SIG-M5 (cell line): ENCODE data around the gene GZMB.
A peak's percentile ranks its signal among the peaks of the same experiment; 100 is the strongest.
"Not testable (repeated sequence)": the region's sequence is repeated elsewhere in the genome, so short reads cannot be mapped to it uniquely, and the experiment has no call there.

ENCODE experiments used
- DNase-seq: peaks from one replicate; lab custom pipeline; 2025; lab: John Stamatoyannopoulos, UW

GZMB gene, protein sequence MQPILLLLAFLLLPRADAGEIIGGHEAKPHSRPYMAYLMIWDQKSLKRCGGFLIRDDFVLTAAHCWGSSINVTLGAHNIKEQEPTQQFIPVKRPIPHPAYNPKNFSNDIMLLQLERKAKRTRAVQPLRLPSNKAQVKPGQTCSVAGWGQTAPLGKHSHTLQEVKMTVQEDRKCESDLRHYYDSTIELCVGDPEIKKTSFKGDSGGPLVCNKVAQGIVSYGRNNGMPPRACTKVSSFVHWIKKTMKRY

DNA sequence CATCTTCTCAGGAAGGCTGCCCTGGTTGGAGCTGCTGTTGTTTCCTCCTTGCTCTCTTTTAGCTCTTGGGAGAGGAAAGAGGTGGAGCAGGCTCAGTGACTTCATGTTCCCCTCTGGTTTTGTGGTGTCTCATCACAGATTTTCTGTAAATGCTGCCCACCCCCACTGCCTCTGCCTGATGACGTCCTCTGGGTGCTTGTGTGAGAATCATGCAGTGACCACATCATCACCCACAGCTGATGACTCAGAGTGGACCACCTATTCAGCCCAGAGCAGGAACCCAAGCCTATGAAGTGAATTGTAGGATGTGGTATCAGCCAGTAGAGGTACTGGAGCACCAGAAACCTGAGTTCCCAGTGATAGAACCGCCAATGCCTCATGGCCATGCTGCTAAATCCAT, at the start of gene GZMB:
Gene GZMB (minus strand): TSS at position 33 of the 400 bp plus-strand sequence. CDS start 30 bp downstream, at position 3.
- DNase-seq, result no peak

DNA sequence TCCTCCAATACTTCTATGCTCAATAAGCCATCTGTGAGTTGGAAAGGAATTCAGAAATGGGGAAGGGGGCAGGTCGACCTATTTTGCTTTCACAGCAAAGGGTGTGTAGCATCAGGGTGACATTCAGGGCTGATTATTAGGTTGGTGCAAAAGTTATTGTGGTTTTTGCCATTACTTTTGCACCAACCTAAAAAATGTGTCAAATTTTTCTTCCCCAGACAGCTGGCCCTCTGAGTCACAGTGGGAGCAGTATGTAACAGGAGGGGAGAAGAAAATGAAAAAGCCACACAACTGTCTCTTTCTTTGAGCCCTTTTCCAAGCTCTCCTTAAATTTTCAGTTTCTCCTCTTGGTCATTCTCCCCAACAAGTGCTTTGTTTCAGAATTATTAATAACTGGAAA, 47.1 kb upstream of the GZMB start:
- DNase-seq, result no peak

DNA sequence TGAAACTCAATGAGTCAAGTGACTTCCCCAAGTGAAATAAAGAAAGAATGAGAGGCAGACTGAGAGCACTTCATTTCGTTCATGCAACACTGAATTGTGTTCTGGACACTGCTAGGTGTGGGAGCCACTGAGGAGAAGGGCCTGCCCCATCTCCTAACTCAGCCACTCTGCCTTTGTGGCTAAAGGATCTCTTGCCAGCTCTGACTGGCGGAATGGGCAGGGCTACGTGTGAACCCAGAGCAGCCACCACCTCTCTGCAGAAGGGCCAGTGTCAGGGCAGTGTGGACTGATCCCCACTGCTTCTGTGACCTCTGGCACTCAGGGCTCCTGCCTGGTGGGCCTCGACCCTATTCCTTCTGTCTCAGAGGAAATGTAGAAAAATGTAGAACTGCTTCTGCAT, 46.5 kb upstream of the GZMB start:
- no peak for DNase-seq

DNA sequence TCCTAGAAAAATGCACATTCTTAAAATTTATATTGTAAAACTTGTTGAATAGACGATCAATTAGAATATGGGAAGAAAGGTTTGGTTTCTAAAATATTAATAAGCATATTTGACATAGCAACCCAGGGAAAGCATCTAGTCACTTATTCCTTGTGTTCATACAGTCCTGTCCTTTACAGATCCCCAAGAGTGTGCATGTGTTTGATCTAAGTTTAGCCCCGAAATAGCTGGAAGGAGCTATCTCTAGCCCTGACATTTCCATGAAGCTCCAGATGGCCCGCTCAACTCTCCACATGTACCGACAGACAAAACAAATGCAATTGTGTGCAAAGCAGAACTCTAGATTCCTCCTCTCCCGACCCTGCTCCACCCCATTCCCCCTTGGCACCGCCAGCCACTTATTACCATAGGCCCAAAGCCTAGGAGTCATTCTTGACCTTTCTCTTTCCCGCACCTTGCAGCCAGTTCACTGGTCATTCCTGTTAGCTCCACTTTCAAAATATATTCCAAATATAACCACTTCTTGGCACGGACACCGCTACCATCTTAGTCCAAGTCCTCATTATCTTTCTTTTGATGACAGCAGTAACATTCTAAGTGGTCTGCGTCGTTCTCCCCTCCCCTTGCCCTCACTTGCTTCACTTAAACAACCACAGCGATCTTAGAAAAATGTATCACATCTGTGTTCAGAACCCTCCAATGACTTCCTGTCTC, 45.4 kb upstream of the GZMB start:
- DNase-seq, result no peak

DNA sequence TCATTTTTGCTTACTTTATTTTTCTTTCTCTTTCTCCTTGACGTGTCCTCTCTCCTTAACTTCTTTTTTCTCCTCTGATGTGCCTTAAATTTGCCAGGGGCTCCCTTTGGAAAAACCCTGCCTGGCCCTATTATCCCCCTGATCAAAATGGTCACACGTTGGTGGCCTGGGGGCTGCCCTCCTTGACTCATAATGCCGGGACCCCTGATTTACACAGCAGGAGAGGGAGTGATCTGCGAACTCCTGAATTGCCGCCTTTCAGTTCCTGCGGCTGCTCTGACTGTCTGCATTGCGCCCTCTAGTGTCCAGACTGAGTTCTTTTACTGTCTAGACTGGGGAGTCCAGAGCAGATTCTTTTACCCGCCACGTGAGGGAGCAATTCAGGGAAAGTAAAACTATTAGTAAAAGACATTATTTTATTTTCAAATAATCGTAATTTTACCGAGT, 44.8 kb upstream of the GZMB start:
- peak; percentile 45 for DNase-seq

DNA sequence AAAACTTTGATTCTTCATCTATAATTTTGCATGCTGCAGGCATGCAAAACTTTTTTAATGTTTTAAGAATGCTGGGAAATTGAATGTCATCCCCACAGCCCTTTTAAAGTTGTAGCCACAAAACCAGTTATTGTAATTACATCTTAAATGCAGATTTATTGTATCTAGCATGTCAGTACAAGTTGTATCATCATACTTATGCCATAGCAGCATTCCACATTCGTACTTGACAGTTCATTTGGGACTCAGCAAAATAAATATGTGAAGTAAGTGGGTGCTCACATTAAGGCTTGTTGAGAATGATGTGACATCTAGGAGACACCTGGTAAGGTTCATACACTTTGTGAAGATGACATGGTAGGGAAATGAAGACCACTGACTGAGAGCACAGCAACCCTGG, 44.0 kb upstream of the GZMB start:
- DNase-seq, result no peak

DNA sequence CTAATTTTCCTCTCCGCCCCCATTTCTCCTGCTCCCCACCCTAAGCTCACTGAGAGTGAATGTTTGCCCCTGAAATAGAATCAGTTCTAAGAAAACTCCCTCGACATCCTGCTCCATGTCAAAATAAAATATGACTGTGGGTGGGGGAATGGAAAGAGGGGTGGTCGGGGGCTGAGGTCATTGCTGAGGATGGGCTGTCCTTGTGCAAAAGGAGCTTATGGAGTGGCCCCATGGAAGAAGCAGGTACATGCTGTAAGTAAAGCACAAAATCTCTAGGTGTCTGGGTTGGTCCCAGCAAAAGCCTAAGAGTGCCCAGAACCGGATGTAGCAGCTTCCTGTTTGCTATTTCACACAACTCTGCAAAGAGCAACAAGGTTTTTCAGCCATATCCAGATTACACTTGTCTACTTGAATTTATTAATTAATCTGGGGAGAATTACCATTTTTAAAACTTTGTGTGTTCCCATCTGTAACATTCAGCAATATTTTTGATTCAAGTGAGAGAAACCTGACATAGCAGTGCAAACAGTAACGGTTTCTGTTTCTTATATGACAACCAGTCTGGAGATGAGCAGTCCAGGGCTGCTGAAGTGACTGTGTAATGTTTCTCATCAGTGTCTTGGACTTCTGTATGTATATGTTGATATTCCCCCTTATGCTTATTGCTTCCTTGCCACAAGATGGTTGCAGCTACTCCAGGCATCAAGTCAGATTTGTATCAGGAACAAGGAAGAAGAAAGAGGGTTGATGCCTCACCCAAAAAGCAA, 40.4 kb upstream of the GZMB start:
- DNase-seq, result no peak

DNA sequence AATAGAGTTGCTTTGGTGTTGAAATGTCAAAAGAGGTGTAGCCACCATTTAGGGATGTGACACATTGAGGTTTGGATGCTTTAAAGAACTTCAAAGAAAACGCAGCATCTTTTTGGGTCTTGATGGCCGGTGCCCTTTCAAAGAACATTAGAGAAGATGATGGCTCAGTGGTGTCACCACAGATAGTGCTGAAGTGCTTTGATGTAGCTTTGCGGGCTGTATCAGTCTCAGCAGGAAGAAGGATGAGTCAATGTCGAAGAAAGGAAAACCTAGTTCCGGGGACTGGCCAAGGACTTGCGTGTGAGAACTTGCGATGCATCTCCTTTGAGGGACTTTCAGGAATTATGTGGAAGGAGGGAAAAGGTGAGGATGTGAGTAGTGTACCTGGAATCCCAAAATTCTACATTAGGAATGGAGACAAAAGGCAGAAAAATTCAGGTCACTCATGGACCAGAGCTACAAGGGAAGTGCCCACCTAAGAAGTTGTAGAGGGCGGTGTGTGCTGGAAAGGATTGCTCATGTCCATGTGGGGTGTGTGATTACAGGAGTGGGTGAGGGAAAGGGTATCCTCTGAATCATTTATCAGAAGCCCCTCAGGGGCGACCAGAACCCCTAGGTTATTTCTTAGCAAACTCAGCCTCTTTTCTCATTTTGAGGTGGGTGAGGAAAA, 39.7 kb upstream of the GZMB start:
- DNase-seq, result no peak

DNA sequence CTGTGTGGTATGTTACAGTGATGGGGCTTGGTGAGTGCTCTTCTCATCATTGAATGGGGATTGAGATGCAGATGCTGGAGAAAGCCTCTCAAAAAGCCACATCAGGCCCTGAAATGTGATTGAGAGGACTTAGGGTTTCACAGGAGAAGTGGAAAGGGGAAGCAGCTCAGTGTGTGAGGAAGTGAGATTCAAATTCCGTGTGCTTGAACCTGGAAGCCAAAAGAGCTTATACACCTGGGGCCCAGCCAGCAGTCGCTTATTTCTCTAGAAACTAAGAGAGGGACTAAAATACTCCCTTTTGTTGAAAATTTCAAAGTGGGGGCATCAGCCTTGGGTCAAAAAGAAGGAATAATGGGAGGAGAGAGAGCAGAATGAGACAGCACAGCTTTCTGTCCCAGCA, 39.1 kb upstream of the GZMB start:
- DNase-seq, result peak; percentile 37

DNA sequence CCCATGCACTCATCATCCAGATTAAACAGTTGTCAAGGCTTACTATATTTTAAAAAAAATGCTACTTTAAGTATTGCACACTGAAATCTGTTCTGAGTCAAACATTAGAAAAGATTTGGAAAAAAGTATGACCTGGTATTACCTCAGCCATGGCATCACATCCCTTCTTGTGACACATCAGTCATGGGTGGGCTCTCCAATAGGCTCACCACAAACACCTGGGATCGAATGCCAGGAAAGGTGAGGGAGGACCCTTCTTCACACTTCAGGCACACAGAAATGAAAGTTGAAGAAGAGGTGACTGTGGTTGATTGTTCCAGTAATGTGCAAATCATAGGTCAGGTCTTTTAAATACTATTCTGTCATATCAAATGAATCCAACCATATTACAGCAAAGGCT, 36.6 kb upstream of the GZMB start:
- DNase-seq, result no peak

DNA sequence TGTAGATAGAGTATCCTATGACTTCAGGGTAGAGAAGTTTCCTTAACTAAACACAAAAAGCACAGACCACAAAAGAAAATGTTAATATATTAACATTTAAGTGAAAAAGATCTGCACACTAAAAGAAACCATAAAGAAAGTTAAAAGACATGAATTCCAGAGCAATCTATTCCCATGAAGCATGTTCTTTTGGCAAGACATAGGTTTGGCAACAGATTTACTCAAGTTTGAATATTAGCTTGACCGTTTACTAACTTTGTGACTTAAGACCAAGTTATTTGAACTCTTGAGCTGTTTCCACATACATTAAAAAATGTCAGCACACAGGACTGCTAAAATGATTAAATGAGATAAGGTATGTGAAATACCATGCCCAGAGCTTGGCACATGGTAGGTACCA, 35.7 kb upstream of the GZMB start:
- DNase-seq, result no peak

DNA sequence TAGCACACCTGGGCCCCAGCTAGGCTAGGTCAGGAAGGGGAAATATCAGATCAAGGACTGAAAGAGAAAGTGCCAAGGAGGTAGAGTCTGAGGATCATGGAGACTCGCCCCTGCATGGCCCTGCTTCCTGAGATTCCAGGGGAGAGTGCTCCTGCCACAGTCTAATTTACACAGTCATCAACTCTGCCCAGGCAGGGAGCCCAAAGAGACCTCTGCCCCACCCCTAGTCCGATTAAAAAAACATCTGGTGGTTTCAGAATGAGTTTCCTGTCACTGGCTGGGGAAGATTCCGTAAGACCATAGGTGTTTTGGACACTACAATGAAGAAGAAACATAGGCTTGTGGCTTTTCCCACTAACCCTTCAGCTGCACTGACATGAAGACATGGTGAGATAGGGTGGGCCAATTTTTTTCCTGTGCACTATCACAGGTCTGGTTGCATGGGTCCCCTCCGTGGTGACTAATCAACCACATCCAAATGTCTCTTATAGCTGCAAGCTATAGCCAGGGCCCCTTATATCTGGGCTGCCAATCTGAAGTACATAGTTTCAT, 31.5 kb upstream of the GZMB start:
- peak; percentile 2 for DNase-seq

DNA sequence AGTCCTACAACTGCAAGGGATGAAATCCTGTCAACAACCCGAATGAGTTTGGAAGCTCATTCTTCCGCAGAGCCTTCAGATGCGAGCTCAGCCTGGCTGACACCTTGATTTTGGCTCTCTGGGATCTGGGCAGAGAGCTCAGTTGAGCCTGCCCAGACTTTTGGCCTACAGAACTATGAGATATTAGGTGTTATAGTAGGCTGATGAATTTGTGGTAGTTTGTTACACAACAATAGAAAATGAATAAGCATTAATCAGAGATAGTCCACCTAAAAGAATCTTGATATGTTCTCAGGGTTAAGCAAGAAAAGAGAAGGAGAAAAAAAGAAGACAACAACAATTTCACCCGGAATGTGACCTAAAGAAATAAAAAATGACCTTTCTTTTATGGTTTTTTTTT, 30.4 kb upstream of the GZMB start:
- DNase-seq, result no peak

DNA sequence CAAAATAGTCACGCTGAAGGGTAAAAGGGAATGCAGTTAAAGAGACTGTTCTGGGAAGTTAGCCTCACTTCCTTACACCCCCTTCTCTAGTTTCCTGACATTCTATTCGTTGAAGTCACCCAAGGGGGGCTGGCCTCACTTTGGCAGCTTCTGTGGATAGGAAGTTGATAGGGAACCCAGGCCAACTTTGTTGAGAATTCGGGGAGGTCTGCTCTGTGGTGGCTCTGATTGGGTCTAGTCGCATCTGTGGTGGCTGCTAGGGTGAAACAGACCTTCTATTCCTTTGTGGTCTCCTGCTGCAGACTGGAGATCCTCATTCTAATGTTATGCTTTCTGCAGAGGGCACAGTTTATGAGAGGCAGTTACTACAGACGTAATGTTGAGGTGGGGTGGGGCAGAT, 28.8 kb upstream of the GZMB start:
- DNase-seq, result peak; percentile 50

DNA sequence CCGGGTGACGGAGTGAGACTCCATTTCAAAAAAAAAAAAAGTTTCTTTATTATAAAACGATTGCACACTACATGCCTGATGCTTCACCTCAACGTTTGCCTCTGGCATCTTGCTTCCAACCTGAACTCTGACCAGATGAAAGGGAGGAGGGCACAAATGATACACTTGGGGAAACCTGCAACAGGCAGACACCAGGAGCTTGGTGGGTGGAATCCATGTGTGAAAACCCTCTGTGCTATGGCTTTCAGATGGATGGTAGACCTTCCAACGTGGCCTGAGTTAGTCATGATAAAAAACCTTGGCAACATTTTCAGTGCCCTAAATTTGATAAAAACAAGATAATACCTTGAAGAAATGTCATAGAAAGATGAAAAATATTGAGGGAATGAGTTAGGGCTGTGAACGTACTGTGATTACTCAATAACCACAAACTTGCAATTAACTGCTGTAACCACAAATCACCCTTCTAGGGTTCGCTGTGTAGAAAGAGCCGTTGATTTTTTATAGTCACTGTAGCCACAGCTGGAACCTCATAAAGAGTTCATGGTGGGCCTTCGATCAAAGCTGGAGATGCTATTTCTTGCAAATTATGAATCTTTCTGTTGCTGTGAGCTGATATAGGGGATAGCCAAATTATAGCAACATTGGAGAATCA, 26.1 kb upstream of the GZMB start:
- peak; percentile 77 for DNase-seq

DNA sequence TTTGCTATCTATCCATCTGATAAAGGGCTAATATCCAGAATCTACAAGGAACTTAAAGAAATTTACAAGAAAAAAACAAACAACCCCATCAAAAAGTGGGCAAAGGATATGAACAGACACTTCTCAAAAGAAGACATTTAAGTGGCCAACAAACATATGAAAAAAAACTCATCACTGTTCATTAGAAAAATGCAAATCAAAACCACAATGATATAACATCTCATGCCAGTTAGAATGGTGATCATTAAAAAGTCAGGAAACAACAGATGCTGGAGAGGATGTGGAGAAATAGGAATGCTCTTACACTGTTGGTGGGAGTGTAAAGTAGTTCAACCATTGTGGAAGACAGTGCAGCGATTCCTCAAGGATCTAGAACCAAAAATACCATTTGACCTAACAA, 14.4 kb upstream of the GZMB start:
- DNase-seq, result not testable (repeated sequence)

DNA sequence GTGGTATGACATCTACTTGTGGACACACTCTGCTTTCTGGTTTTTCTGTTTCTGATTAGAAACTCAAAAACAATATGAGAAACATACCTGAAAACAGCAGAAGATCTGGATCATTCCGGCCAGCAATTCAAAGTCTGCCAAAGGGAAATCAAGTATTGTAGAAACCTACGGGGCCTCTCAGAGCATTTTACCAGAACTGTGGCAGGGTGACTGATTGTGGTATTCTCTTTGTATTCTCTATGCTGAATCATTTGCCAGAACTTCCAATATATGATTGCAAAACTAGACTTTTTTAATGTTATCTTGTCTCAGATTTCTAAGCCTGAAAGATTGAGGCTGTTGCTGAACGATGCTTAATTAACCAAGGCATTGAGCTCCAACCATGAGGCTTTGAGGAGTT, 5.9 kb upstream of the GZMB start:
- DNase-seq, result no peak

DNA sequence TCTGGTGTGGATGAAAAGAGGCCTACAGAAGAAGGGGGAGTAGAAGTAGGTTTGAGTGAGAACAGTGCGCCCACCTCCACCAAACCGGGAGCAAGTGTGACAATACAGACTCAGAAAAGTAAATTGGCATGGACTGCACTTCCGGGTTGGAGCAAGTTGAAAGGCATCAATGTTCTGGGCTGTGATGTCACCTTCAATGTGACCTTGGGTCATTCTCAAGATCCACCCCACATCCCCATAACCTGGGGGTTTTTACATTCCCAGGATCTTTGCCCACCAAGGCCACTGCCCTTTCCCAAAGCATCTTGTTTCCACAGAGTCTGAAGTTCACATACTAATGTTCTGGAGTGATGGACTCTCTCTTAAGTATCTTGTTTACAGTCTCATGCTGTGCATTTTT, 5.3 kb upstream of the GZMB start:
- DNase-seq, result no peak

DNA sequence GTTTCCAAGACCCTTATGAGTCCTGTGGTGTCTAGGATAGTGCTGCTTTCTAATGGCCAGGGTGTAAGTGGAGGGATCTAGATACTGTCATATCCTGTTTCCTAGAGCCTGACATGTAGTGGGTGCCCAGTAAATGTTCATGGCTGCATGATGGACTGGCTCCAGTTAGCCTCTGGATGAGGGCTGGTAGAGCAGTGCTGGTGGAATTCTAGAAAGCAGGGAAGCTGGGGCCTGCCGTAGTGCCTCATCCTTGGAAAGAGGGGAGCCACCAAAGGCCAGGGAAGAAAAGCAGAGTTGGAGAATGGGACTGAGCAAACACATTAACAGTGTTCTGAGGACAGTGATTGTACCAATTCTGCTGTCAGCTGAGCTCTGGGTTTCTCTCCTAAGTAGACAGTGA, 637 bp downstream of the GZMB start:
- no peak for DNase-seq

DNA sequence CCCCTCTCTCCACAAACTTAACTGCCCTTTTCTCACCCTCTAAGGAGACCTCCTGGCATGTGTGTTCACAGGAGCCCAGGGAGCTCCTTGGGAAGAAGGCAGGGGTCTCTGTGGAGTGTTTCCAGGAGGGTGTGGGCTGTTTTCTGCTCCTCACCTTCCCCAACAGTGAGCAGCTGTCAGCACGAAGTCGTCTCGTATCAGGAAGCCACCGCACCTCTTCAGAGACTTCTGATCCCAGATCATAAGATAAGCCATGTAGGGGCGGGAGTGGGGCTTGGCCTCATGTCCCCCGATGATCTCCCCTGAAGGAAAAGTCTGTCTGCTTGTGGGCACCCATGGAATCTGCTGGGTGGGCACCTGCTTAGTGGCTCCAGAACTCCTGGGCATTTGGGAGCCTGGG, 1.2 kb downstream of the GZMB start:
- no peak for DNase-seq

DNA sequence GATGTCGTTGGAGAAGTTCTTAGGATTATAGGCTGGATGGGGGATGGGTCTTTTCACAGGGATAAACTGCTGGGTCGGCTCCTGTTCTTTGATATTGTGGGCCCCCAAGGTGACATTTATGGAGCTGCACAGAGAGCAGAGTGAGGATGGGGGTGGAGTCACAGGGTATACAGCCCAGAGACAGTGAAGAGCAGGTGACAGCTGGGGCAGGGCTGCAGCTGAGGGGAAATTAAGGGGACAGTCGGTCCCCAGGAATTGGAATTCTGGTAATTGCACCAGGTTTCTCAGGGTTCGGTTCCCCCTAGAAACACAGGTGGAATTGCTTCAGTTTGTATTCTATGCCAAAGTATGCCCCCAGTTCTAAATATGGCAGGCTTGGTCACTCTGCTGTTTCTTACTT, 1.7 kb downstream of the GZMB start:
- DNase-seq, result no peak
